Choroid plexus epithelial cell (primary cell): ENCODE results near the gene CHST11.

ENCODE experiments used
- DNase-seq: peaks from one replicate; pipeline ENCODE4 v3.0.0-alpha.2; 2010; ENCODE audit warnings: low read depth
- H3K4me3 ChIP-seq: 2 replicates; pipeline ENCODE4 v1.5.1; 2011; ENCODE audit warnings: low read depth, mild to moderate bottlenecking, control low read depth, low read length, moderate library complexity
- TF ChIP-seq, protein P1 (sequence below): conservative IDR thresholded peaks from 2 replicates; pipeline ENCODE4 v1.5.1; 2011; ENCODE audit warnings: low read depth, mild to moderate bottlenecking, control low read depth, inconsistent platforms, low read length, moderate library complexity

The CHST11 gene

GRCh38 chr12:104671409-104672095 lies 214.8 kb downstream of the CHST11 start:
- peak; percentile 81 for DNase-seq
- no peak overlapping the region for H3K4me3 ChIP-seq
- TF ChIP-seq, protein P1, sequence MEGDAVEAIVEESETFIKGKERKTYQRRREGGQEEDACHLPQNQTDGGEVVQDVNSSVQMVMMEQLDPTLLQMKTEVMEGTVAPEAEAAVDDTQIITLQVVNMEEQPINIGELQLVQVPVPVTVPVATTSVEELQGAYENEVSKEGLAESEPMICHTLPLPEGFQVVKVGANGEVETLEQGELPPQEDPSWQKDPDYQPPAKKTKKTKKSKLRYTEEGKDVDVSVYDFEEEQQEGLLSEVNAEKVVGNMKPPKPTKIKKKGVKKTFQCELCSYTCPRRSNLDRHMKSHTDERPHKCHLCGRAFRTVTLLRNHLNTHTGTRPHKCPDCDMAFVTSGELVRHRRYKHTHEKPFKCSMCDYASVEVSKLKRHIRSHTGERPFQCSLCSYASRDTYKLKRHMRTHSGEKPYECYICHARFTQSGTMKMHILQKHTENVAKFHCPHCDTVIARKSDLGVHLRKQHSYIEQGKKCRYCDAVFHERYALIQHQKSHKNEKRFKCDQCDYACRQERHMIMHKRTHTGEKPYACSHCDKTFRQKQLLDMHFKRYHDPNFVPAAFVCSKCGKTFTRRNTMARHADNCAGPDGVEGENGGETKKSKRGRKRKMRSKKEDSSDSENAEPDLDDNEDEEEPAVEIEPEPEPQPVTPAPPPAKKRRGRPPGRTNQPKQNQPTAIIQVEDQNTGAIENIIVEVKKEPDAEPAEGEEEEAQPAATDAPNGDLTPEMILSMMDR, result no peak

DNA sequence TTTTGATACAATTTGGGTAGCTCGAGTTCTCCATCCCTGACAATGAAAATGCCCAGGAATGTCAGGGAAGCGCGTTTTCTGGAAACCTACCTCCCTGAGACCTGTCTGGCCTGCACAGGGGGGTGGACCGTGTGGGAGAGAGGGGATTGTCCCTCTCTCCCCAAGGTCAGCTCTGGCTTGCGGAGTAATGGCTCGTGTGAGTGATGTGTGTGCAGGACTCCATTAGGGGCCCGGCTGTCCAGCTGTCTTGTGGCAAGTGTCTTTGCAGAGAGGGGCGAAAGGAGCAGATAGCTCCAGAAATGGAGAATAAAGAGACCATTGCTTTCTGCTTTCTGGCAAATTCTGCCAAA lies 215.3 kb downstream of the CHST11 start:
- TF ChIP-seq, protein P1, result no peak
- H3K4me3 ChIP-seq, result no peak overlapping the region
- DNase-seq, result no peak

GRCh38 chr12:104672501-104673265 lies 215.9 kb downstream of the CHST11 start:
- no peak overlapping the region for H3K4me3 ChIP-seq
- DNase-seq, result no peak
- TF ChIP-seq, protein P1, result no peak

DNA sequence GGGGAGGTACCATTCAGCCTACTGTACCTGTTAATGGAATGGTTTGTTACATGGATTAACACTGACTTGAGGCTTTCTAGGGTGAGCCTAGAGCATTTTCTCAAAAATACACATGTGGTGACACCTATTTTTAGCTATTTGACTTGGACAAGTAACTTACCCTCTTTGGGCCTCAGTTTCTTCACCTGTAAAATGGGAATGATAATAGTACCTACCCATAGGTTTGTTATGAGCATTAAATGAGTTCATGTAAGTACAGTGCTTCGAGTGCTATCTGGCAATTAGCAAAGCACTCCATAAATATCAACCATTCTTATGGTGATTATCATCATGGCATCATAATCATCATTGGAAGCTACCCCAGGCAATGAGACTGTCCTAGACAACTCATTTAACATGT lies 216.5 kb downstream of the CHST11 start:
- TF ChIP-seq, protein P1, result no peak
- DNase-seq, result no peak
- no peak overlapping the region for H3K4me3 ChIP-seq

DNA sequence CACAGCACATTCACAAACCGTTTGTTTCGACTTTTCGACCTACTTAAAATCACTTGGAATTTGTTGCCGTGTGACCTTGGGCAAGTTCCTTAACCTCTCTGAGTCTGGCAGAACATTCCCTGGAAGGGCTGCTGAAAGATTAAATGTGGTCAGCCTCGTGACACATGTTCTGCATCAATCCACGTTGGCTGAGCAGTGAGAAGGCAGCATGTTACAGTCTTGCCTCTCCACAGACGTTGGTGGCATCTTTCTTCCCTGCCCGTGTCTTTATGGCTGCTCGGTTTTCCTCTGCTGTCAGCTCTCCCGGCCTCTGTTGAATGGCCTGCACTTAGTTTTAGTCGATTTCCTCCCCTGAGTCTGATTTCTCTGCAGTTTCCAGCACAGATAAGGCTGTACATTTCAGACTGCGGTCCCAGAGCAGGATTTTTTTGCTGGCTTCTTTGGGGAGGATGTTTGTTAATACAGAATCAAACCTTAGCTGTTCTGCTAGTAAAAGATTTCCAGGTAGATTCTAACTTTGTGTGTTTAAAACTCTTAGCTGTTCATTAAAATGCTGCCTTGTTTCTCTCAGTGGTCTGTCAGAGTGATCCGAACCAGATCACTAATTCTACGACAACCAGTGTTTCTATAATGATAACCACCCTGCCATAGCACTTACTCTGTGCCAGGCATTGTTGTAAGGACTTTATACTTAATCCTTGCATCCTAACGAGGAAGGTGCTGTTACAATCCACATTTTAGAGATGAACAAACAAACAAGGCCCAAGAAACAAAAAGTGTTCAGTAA lies 217.1 kb downstream of the CHST11 start:
- peak; percentile 26 for DNase-seq
- TF ChIP-seq, protein P1, result no peak
- H3K4me3 ChIP-seq, result no peak overlapping the region

DNA sequence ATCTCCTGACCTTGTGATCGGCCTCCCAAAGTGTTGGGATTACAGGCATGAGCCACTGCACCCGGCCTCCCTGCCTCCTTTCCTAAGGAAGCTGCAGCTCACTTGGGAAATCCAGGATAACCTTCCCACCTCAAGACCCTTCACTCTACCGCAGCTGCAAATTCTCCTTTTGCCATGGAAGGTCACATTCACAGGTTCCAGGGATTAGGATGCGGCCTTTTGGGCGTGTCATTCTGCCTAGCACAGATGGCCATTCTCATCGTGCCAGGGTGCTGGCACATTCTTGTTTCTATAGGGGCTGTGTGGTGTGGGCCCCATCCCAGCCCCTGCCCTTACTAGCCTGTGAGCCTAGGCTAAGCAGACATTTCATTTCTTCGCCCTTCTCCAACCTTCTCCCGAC lies 219.9 kb downstream of the CHST11 start:
- H3K4me3 ChIP-seq, result no peak overlapping the region
- no peak for DNase-seq
- TF ChIP-seq, protein P1, result no peak
